ENCODE data around the gene RBBP5. TPM values are rescaled to one million over a fixed set of nuclear protein-coding genes. Genes with fewer than 3 reads are reported as not detected.

RBBP5 gene
- total and polyA plus RNA-seq, 2 donors (not counting 1 experiment from before 2014, with no cell fraction given), result 6.8 to 18.5 TPM

GRCh38 chr1:205095422-205095821, 26.4 kb downstream of the RBBP5 start:
- Histone ChIP-seq H3K27me3 (replicated peaks in 1 of 4; ENCODE audit: control extremely low read depth in 1 of 4, control insufficient read depth in 3 of 4, insufficient read depth in 4 of 4, low read length in 3 of 4) (no peaks in the 10 kb centered on the region), H2AFZ (ENCODE audit: insufficient read depth, low read depth, low read length, poor library complexity, severe bottlenecking) (no peak overlapping the region), H3K27ac (ENCODE audit: low read length in 2 of 2) (no peak overlapping the region), H3K4me3 (ENCODE audit: control extremely low read depth in 1 of 5, extremely low read depth in 1 of 5, insufficient read depth in 1 of 5, low read depth in 2 of 5, low read length in 4 of 5) (no peak overlapping the region), H3K9me3 (ENCODE audit: control extremely low read depth in 1 of 3, control insufficient read depth in 2 of 3, insufficient read depth in 1 of 3, low read length in 2 of 3) (no peaks in the 10 kb centered on the region), H4K20me1 (ENCODE audit: control insufficient read depth, insufficient read depth, low read length, poor library complexity, severe bottlenecking) (no peaks in the 10 kb centered on the region), H3K4me1 (ENCODE audit: control insufficient read depth in 2 of 2, insufficient read depth in 2 of 2, low read length in 2 of 2) (no peaks in the 10 kb centered on the region), H3K4me2 (replicated peaks; ENCODE audit: low read depth, low read length, poor library complexity, severe bottlenecking) (no peak overlapping the region), H3K36me3 (replicated peaks in 1 of 2; ENCODE audit: control extremely low read depth in 1 of 2, control insufficient read depth in 1 of 2, extremely low read depth in 1 of 2, insufficient read depth in 2 of 2, low read length in 1 of 2) (peaks cover 38 to 90% of the 10 kb centered on the region in 2 experiments), H3K9ac (ENCODE audit: low read length) (no peak overlapping the region), H3K79me2 (ENCODE audit: control insufficient read depth, insufficient read depth, low read length) (no peaks in the 10 kb centered on the region)
- DNase-seq (no peak), ATAC-seq (ENCODE audit: low read depth) (no peak)
- POLR2A ChIA-PET, result no interaction called here
- CTCF ChIA-PET, result interaction anchor here (1.6 kb wide), 1 partner anchor 161 kb away, joined by 8 read pairs; no protein-coding TSS in a partner anchor
- H3K4me1 Mint-ChIP-seq, result no peaks in the 10 kb centered on the region
- intact Hi-C loops (cut with micrococcal nuclease), result loop anchor here (10.0 kb wide), 1 partner anchor 1281 kb away; no protein-coding TSS in a partner anchor
- no peaks in the 10 kb centered on the region for H3K9me3 Mint-ChIP-seq (ENCODE audit: insufficient read depth)
- TF ChIP-seq, protein P1, sequence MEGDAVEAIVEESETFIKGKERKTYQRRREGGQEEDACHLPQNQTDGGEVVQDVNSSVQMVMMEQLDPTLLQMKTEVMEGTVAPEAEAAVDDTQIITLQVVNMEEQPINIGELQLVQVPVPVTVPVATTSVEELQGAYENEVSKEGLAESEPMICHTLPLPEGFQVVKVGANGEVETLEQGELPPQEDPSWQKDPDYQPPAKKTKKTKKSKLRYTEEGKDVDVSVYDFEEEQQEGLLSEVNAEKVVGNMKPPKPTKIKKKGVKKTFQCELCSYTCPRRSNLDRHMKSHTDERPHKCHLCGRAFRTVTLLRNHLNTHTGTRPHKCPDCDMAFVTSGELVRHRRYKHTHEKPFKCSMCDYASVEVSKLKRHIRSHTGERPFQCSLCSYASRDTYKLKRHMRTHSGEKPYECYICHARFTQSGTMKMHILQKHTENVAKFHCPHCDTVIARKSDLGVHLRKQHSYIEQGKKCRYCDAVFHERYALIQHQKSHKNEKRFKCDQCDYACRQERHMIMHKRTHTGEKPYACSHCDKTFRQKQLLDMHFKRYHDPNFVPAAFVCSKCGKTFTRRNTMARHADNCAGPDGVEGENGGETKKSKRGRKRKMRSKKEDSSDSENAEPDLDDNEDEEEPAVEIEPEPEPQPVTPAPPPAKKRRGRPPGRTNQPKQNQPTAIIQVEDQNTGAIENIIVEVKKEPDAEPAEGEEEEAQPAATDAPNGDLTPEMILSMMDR (IDR thresholded peaks at IDR 0.05), result no peak
- no peak for TF ChIP-seq EZH2 (IDR thresholded peaks at IDR 0.05; ENCODE audit: borderline replicate concordance, insufficient read depth, low read depth, low read length, poor library complexity, severe bottlenecking)
- H3K27me3 Mint-ChIP-seq, result no peaks in the 10 kb centered on the region
- H3K27ac Mint-ChIP-seq, result no peak overlapping the region
- no peak overlapping the region for H3K4me3 Mint-ChIP-seq

- H3K4me2 ChIP-seq (replicated peaks; ENCODE audit: low read depth, low read length, poor library complexity, severe bottlenecking), result no peak overlapping the region
- H3K36me3 ChIP-seq (replicated peaks in 1 of 2; ENCODE audit: control extremely low read depth in 1 of 2, control insufficient read depth in 1 of 2, extremely low read depth in 1 of 2, insufficient read depth in 2 of 2, low read length in 1 of 2), result peaks cover 17 to 82% of the 10 kb centered on the region in 2 experiments
- no peaks in the 10 kb centered on the region for H3K27me3 Mint-ChIP-seq
- 96% methylated on average over 3 of the region's 4 CpGs for WGBS (ENCODE audit: insufficient coverage)
- no peak for ATAC-seq (ENCODE audit: low read depth)
- TF ChIP-seq EZH2 (IDR thresholded peaks at IDR 0.05; ENCODE audit: borderline replicate concordance, insufficient read depth, low read depth, low read length, poor library complexity, severe bottlenecking), result no peak
- TF ChIP-seq, protein P1 (IDR thresholded peaks at IDR 0.05), result no peak
- intact Hi-C loops (cut with micrococcal nuclease), result loop anchor here (10.0 kb wide), 1 partner anchor 1276 kb away; no protein-coding TSS in a partner anchor
- no peak overlapping the region for H3K27ac Mint-ChIP-seq
- H2AFZ ChIP-seq (ENCODE audit: insufficient read depth, low read depth, low read length, poor library complexity, severe bottlenecking), result no peak overlapping the region
- POLR2A ChIA-PET, result no interaction called here
- no peaks in the 10 kb centered on the region for H3K9me3 Mint-ChIP-seq (ENCODE audit: insufficient read depth)
- no peaks in the 10 kb centered on the region for H3K27me3 ChIP-seq (replicated peaks in 1 of 4; ENCODE audit: control extremely low read depth in 1 of 4, control insufficient read depth in 3 of 4, insufficient read depth in 4 of 4, low read length in 3 of 4)
- CTCF ChIA-PET, result interaction anchor here (1.6 to 2.4 kb wide), 2 partner anchors 29 to 165 kb away, joined by 6 to 10 read pairs; no protein-coding TSS in a partner anchor
- H3K9me3 ChIP-seq (ENCODE audit: control extremely low read depth in 1 of 3, control insufficient read depth in 2 of 3, insufficient read depth in 1 of 3, low read length in 2 of 3), result no peaks in the 10 kb centered on the region
- DNase-seq, result no peak
- no peaks in the 10 kb centered on the region for H3K4me1 Mint-ChIP-seq
- no peaks in the 10 kb centered on the region for H3K4me1 ChIP-seq (ENCODE audit: control insufficient read depth in 2 of 2, insufficient read depth in 2 of 2, low read length in 2 of 2)
- H3K79me2 ChIP-seq (ENCODE audit: control insufficient read depth, insufficient read depth, low read length), result no peaks in the 10 kb centered on the region
- H3K4me3 ChIP-seq (ENCODE audit: control extremely low read depth in 1 of 5, extremely low read depth in 1 of 5, insufficient read depth in 1 of 5, low read depth in 2 of 5, low read length in 4 of 5), result no peak overlapping the region
- H3K9ac ChIP-seq (ENCODE audit: low read length), result no peak overlapping the region
- no peak overlapping the region for H3K4me3 Mint-ChIP-seq
- no peak overlapping the region for H3K27ac ChIP-seq (ENCODE audit: low read length in 2 of 2)
- H4K20me1 ChIP-seq (ENCODE audit: control insufficient read depth, insufficient read depth, low read length, poor library complexity, severe bottlenecking), result no peaks in the 10 kb centered on the region
These were observed 30.6 kb downstream of the RBBP5 start for GRCh38 chr1:205091043-205091740.

All from B cell (primary cell).